OCI-LY3 (cell line): ENCODE measurements around the gene RNF157.

ENCODE experiments used
- CTCF ChIP-seq: fragments of 200-600, 300-600 bp; sonication (generic); IDR thresholded peaks from 2 replicates; pipeline ENCODE4 v1.5.1; 2014; ENCODE audit warnings: antibody characterized with exemption, low read length, low read depth
- EZH2phosphoT487 ChIP-seq: fragments of 200-600 bp; shearing (Covaris generic); IDR thresholded peaks from 2 replicates; pipeline ENCODE4 v1.6.1; 2018; ENCODE audit warnings: antibody characterized with exemption, mixed run types, low read depth

DNA sequence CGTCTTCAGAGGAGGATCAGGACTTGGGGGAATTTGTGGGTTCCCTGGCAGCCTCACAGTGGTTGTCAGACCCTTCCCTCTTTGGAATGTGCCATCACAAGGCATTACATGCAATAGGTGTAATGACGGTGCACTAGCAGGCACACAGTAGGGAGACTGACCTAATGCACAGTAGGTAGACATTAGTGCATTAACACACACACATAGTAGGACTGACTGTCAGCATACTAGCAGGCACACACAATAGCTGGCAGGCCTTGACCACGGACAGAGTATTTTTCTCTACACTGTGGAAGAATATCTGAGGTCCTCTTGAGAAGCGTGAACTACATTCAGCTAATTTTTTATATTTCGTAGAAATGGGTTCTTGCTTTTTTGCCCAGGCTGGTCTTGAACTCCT, 14.0 kb upstream of the RNF157 start:
- TF ChIP-seq CTCF (no peak), EZH2phosphoT487 (no peak)
